SH-SY5Y (cell line): ENCODE data around the gene LRP1.

Experiments
- GATA2 ChIP-seq: IDR thresholded peaks from 2 replicates; pipeline ENCODE4 v1.6.1; 2011; ENCODE audit warnings: mild to moderate bottlenecking, low read depth, low read length
- GATA3 ChIP-seq: IDR thresholded peaks from 2 replicates; pipeline ENCODE4 v1.6.1; 2011; ENCODE audit warnings: low read depth, mild to moderate bottlenecking, low read length, moderate library complexity

GRCh38 chr12:57219993-57220754, 91.9 kb downstream of the LRP1 start:
- TF ChIP-seq GATA3 (no peak), GATA2 (no peak)
